ACHN (cell line): ENCODE measurements around the gene ENTPD1.
A peak's percentile ranks its signal among the peaks of the same experiment; 100 is the strongest.

Experiments
- DNase-seq: peaks from one replicate; pipeline ENCODE4 v3.0.0-alpha.2; 2015
- in situ Hi-C: cut with HindIII; loops from 2 replicates; pipeline ENCODE4 v1.10.0; 2017; ENCODE audit warnings: low sequenced_read_pairs, low pct_ligation_motif_present, low pct_unique_long_range_greater_than_20kb

The ENTPD1 gene

GRCh38 chr10:95815701-95816240, 59.8 kb downstream of the ENTPD1 start:
- no peak for DNase-seq
- in situ Hi-C loops: no loop called here

- in situ Hi-C loops: no loop called here
These were observed 62.0 kb downstream of the ENTPD1 start for GRCh38 chr10:95818010-95818409.

GRCh38 chr10:95818668-95819067, 62.7 kb downstream of the ENTPD1 start:
- peak; percentile 63 for DNase-seq
- in situ Hi-C loops: no loop called here

More at GRCh38 chr10:95818010-95818409, 62.0 kb downstream of the ENTPD1 start:
- no peak for DNase-seq

- in situ Hi-C loops: no loop called here
These were observed 63.8 kb downstream of the ENTPD1 start for GRCh38 chr10:95819620-95820329.

GRCh38 chr10:95820363-95820762, 64.4 kb downstream of the ENTPD1 start:
- in situ Hi-C loops: no loop called here
- no peak for DNase-seq

More at GRCh38 chr10:95819620-95820329, 63.8 kb downstream of the ENTPD1 start:
- DNase-seq: no peak

- DNase-seq: no peak
- in situ Hi-C loops: no loop called here
These were observed 65.8 kb downstream of the ENTPD1 start for GRCh38 chr10:95821720-95822119.

GRCh38 chr10:95830044-95830443, 74.1 kb downstream of the ENTPD1 start:
- in situ Hi-C loops: no loop called here
- no peak for DNase-seq

- in situ Hi-C loops: no loop called here
- no peak for DNase-seq
These were observed 75.1 kb downstream of the ENTPD1 start for GRCh38 chr10:95831076-95831475.

GRCh38 chr10:95831515-95831914, 75.6 kb downstream of the ENTPD1 start:
- DNase-seq: no peak
- in situ Hi-C loops: no loop called here

- in situ Hi-C loops: no loop called here
- no peak for DNase-seq
These were observed 76.5 kb downstream of the ENTPD1 start for GRCh38 chr10:95832216-95833041.

GRCh38 chr10:95833042-95833610, 77.2 kb downstream of the ENTPD1 start:
- in situ Hi-C loops: no loop called here
- DNase-seq: no peak

GRCh38 chr10:95834406-95834805, 78.4 kb downstream of the ENTPD1 start:
- no peak for DNase-seq
- in situ Hi-C loops: no loop called here

GRCh38 chr10:95835149-95835860, 79.3 kb downstream of the ENTPD1 start:
- in situ Hi-C loops: no loop called here
- DNase-seq: no peak

GRCh38 chr10:95835911-95836310, 79.9 kb downstream of the ENTPD1 start:
- in situ Hi-C loops: no loop called here

GRCh38 chr10:95836610-95837355, 80.8 kb downstream of the ENTPD1 start:
- no peak for DNase-seq
- in situ Hi-C loops: no loop called here

More at GRCh38 chr10:95835911-95836310, 79.9 kb downstream of the ENTPD1 start:
- DNase-seq: no peak

GRCh38 chr10:95837356-95837776, 81.4 kb downstream of the ENTPD1 start:
- no peak for DNase-seq
- in situ Hi-C loops: no loop called here

GRCh38 chr10:95837783-95838182, 81.8 kb downstream of the ENTPD1 start:
- in situ Hi-C loops: no loop called here
- DNase-seq: no peak

- no peak for DNase-seq
- in situ Hi-C loops: no loop called here
These were observed 84.2 kb downstream of the ENTPD1 start for GRCh38 chr10:95840121-95840520.
